MG63 (cell line): ENCODE results near the gene IL1F10. TPM values are rescaled to one million over a fixed set of nuclear protein-coding genes. Genes with fewer than 3 reads are reported as not detected.

Experiments used
- DNase-seq: peaks from one replicate; pipeline ENCODE4 v3.0.0-alpha.2; 2020
- H3K27me3 ChIP-seq: fragments of 250-450 bp; sonication (Bioruptor Pico); 2 replicates; pipeline ENCODE4 v1.5.1; 2020; ENCODE audit warnings: mild to moderate bottlenecking, moderate library complexity
- H3K36me3 ChIP-seq: fragments of 250-450 bp; sonication (Bioruptor Pico); 2 replicates; pipeline ENCODE4 v1.5.1; 2020; ENCODE audit warnings: mild to moderate bottlenecking, moderate library complexity
- H3K4me3 ChIP-seq: fragments of 250-450 bp; sonication (Bioruptor Pico); 2 replicates; pipeline ENCODE4 v1.5.1; 2020; ENCODE audit warnings: mild to moderate bottlenecking, moderate library complexity
- H3K9me3 ChIP-seq: fragments of 250-450 bp; sonication (Bioruptor Pico); 2 replicates; pipeline ENCODE4 v1.5.1; 2020; ENCODE audit warnings: mild to moderate bottlenecking, moderate library complexity
- total RNA-seq: library from RNA; depleted of rRNA; stranded (reverse); fragments of >200 nt; shearing (Covaris generic); gene quantifications from 2 replicates; pipeline ENCODE4 v1.2.3, GENCODE V29; 2014; ENCODE audit warnings: low replicate concordance

The IL1F10 gene
- total RNA-seq, 1 experiment from 2014 or later: not detected

DNA sequence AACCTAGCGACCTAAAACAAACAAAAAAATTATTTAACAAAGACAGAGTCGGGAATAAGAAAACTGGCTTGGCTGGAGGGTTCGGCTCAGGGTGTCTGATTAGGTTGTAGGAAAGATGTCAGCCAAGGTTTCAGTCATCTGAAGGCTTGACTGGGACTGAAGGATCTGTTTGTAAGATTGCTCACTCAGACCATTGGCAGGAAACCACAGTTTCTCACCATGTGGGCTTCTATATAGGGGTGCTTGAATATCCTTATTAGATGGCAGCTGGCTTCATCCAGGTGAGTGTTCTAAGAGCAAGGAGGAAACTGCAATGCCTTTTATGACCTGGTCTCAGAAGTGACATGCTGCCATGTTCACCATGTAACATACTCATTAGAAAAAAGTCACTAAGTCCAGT, 14.1 kb upstream of the IL1F10 start:
- no peaks in the 10 kb centered on the region for H3K27me3 ChIP-seq
- no peaks in the 10 kb centered on the region for H3K36me3 ChIP-seq
- DNase-seq: no peak
- no peak overlapping the region for H3K4me3 ChIP-seq
- peaks cover 8% of the 10 kb centered on the region; the same call in 1 of the 2 replicates for H3K9me3 ChIP-seq

- H3K27me3 ChIP-seq: no peaks in the 10 kb centered on the region
- H3K9me3 ChIP-seq: peaks cover 8% of the 10 kb centered on the region; the same call in 1 of the 2 replicates
- no peaks in the 10 kb centered on the region for H3K36me3 ChIP-seq
- no peak overlapping the region for H3K4me3 ChIP-seq
- no peak for DNase-seq
These were observed 13.7 kb upstream of the IL1F10 start for GRCh38 chr2:113054066-113054465.

- Histone ChIP-seq H3K9me3 (peaks cover 8% of the 10 kb centered on the region; the same call in 1 of the 2 replicates), H3K27me3 (no peaks in the 10 kb centered on the region), H3K4me3 (no peak overlapping the region), H3K36me3 (no peaks in the 10 kb centered on the region)
- no peak for DNase-seq
These were observed 11.2 kb upstream of the IL1F10 start for GRCh38 chr2:113056521-113056920.

DNA sequence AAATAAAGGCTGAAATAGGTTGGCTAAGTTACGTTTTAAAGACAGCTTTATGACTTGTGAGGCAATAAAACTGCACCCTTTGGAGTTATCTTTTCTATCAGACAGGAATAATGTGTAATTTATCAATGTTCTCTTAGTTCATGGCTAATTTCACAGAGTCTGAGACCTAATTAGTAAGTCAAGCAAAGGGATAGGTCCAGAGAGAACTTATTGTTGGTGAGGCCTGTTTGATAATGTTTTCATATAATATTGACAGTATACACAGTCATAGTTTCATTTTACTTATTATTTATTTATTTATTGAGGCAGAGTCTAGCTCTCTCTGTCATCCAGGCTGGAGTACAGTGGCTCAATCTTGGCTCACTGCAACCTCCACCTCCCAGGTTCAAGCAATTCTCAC, 10.7 kb upstream of the IL1F10 start:
- Histone ChIP-seq H3K36me3 (no peaks in the 10 kb centered on the region), H3K27me3 (no peaks in the 10 kb centered on the region), H3K4me3 (no peak overlapping the region), H3K9me3 (peaks cover 8% of the 10 kb centered on the region; the same call in 1 of the 2 replicates)
- no peak for DNase-seq

DNA sequence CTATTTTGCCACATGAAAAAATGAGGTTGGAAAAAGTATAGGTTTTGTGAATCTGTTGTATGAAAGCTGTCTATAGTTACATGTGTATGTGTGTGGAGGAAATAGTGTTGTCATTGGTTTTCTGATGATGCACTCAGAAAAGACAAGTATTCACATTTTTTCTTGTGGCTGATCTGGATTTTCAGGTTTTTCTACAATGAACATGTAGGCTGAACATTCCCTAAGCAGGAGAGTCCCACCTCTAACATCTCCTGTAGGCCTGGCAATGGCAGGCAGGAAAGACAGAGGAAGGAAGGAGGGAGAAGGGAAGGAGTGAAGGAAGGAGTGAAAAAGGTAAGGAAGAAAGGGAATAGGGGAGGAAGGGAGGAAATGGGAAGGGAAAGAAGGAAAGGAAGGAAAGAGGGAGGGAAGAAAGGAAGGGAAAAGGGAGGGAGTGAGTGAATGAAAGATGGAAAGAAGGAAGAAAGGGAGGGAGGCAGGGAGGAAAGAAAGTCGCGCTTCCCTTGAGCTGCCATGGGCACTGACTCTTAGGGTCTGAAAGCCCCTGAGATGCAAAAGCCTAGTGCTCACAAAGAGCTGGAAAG, 9.3 kb upstream of the IL1F10 start:
- Histone ChIP-seq H3K27me3 (no peaks in the 10 kb centered on the region), H3K9me3 (peaks cover 8% of the 10 kb centered on the region; the same call in 1 of the 2 replicates), H3K4me3 (no peak overlapping the region), H3K36me3 (no peaks in the 10 kb centered on the region)
- no peak for DNase-seq

DNA sequence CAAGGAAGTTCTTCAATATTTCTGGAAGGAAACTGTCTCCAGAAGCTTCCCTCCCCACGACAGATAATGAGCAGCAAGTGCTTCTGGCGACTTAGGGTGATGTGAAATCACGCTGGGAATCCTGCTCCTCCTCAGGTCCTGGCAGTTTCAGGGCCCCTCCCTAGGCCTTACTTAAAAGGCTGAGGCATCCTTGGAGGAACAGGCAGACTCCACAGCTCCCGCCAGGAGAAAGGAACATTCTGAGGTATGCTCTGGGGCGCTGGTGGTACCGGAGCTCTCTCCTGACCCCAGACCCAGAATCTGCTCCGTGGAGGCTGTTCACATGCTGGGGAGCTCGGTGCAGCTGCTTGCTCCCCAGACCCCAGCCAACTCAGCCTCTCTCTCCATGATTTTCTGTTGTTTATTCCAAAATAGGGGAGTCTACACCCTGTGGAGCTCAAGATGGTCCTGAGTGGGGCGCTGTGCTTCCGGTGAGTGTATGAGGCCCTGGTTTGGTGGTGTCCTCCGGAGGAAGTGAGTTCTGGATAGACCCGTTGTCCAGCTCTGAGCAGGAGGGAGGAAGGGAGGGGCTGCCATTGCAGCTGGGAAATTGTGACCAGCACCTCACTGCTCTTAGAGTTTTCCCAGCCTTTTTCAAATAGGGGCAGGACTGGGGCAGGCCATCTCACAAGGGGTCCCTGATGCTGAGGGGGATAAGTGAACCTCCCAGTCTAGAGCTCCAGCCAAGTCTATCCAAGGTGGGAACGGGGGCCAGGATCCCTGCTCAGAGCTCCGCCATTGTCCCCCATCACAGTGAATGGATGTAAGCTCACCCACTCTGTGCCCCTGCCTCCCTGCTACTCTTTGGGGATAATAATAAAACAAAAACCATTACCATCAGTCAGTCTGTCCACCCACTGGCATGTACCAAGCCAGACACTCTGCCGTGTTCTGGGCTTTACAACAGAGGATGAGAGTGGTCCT, 8.5 kb upstream of the IL1F10 start, which contains the start of gene IL36RN:
TSS of gene IL36RN (plus strand) at position 201 of the 963 bp plus-strand sequence. CDS start at position 442, 241 bp downstream.
- peaks cover 8% of the 10 kb centered on the region; the same call in 1 of the 2 replicates for H3K9me3 ChIP-seq
- H3K36me3 ChIP-seq: no peaks in the 10 kb centered on the region
- H3K27me3 ChIP-seq: no peaks in the 10 kb centered on the region
- H3K4me3 ChIP-seq: no peak within 1 kb of the TSS
- no peak for DNase-seq

DNA sequence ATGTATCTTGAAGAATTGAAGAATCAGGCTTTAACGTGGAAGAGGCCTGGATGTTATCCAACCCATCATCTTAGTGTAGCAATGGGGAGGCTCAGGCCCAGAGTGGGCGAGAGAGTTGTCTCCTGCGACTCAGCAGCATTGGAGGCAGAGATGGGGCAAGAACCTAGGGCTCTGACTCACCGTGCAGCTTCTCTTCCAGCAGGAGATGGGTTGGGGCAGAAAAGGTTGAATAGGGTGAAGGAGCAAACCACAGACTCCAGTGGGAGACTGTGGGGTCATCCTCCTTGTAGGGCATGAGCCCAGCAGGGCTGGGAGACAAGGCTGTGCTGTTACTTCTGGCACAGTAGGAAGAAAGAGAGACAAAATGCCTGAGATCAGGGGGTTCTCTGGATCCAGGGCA, 7.4 kb upstream of the IL1F10 start:
- DNase-seq: peak; percentile 9
- Histone ChIP-seq H3K4me3 (no peak overlapping the region), H3K27me3 (no peaks in the 10 kb centered on the region), H3K9me3 (0 out of 2 replicates have a peak, but pooled peaks cover under 1% of the 10 kb centered on the region), H3K36me3 (no peaks in the 10 kb centered on the region)

DNA sequence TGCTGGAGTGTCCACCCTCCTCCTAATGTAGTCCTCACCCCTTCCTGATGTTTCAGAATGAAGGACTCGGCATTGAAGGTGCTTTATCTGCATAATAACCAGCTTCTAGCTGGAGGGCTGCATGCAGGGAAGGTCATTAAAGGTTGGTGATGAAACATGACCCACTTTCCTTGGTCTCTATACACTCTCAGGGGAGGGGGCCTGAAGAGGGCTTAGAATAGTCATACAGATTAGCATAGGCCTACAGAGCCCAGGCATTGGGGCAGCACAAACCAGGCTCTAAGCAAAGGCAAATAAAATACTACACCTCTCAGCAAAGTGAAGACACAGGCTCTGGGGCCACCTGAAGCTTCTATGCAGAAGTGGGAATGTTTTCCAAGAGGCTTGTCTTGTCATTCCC, 7.0 kb upstream of the IL1F10 start:
- DNase-seq: no peak
- no peaks in the 10 kb centered on the region for H3K27me3 ChIP-seq
- H3K4me3 ChIP-seq: no peak overlapping the region
- no peaks in the 10 kb centered on the region for H3K9me3 ChIP-seq
- H3K36me3 ChIP-seq: no peaks in the 10 kb centered on the region

GRCh38 chr2:113061241-113061640, 6.5 kb upstream of the IL1F10 start:
- H3K4me3 ChIP-seq: no peak overlapping the region
- H3K27me3 ChIP-seq: no peaks in the 10 kb centered on the region
- H3K9me3 ChIP-seq: no peaks in the 10 kb centered on the region
- no peaks in the 10 kb centered on the region for H3K36me3 ChIP-seq
- no peak for DNase-seq

DNA sequence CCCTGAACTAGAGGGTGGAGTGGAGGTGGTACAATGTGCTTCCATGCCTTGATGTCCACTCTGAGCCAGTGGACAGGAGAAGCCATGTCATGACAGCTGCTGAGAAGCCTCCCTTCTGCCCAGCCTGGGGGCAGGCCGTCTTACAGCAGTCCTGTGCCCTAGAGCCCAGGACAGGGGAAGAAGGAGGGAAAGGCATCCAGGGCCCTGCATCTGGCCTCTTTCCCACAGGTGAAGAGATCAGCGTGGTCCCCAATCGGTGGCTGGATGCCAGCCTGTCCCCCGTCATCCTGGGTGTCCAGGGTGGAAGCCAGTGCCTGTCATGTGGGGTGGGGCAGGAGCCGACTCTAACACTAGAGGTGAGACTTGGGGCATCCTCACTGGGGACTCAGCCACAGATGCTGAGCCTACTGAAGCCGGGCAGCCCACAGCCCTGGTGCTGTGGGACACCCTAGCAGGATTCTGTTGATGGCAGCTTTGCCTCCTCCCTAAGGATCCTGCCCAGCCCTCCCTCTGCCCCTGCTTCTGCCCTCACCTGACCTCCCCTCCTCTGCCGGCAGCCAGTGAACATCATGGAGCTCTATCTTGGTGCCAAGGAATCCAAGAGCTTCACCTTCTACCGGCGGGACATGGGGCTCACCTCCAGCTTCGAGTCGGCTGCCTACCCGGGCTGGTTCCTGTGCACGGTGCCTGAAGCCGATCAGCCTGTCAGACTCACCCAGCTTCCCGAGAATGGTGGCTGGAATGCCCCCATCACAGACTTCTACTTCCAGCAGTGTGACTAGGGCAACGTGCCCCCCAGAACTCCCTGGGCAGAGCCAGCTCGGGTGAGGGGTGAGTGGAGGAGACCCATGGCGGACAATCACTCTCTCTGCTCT, 5.6 kb upstream of the IL1F10 start:
- Histone ChIP-seq H3K4me3 (no peak overlapping the region), H3K27me3 (no peaks in the 10 kb centered on the region), H3K9me3 (no peaks in the 10 kb centered on the region), H3K36me3 (no peaks in the 10 kb centered on the region)
- no peak for DNase-seq

GRCh38 chr2:113064281-113064680, 3.5 kb upstream of the IL1F10 start:
- no peaks in the 10 kb centered on the region for H3K27me3 ChIP-seq
- no peaks in the 10 kb centered on the region for H3K36me3 ChIP-seq
- H3K4me3 ChIP-seq: no peak overlapping the region
- H3K9me3 ChIP-seq: no peaks in the 10 kb centered on the region
- no peak for DNase-seq

- H3K27me3 ChIP-seq: no peaks in the 10 kb centered on the region
These were observed 2.9 kb upstream of the IL1F10 start for GRCh38 chr2:113064898-113065297.

DNA sequence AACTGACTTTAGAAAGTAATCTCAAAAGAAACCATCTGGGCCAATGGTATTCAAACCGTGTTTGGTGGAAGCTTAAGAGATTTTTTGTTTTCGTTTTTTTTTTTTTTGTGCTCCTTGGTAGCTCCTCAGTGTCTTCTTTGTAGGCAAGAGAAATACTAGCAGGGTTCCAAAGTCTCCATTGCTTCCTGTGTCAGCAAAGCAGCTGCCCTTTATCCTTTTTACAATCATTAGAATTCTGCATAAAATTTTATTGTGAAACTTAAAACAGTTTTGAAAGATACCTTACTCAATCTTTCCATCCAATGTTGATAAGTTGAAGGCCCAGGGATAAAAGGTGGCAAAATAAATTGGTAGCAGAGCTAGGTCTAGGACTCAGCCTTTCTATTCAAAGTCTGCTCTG, 479 bp downstream of the IL1F10 start:
- no peak overlapping the region for H3K4me3 ChIP-seq

More at GRCh38 chr2:113064898-113065297, 2.9 kb upstream of the IL1F10 start:
- no peak overlapping the region for H3K4me3 ChIP-seq
- H3K36me3 ChIP-seq: no peaks in the 10 kb centered on the region
- no peaks in the 10 kb centered on the region for H3K9me3 ChIP-seq
- no peak for DNase-seq

DNA sequence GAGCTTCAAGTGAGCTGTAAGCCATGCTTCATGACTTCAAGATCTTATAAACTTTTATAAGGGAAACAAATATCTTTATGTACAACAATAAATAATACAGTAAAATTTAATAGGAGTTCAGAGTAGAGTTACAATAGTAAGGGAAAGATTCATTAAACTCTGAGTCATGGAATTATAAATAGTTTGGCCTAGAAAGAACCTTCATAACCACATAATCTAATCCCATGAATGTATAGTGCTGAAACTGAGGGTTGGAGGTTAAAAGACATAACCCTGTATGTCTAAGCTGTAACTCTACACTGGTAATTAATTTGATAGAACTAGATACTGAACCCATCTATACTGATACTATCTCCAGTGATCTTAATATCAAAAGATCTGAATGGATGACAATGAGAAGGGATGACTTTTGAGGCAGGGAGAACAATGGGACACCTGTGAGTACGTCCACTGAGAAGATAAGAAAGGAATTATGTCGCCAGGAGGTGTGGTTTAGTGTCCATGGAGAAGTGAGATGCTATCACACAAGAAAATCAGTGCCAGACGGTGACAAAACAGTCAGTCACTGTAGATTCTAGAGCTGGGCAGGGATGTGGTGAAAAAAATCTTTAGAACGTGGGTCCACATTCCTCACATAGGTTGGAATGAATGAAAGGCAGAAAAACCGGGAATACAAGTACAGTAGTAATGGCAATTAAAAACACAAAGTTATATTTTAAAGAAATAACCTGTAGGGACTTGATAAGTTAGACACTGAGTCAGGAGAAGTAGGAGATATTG, 1.1 kb downstream of the IL1F10 start:
- Histone ChIP-seq H3K4me3 (no peak overlapping the region), H3K9me3 (no peaks in the 10 kb centered on the region), H3K27me3 (no peaks in the 10 kb centered on the region), H3K36me3 (no peaks in the 10 kb centered on the region)
- no peak for DNase-seq

More for the DNA sequence above, 479 bp downstream of the IL1F10 start:
- no peaks in the 10 kb centered on the region for H3K36me3 ChIP-seq
- H3K27me3 ChIP-seq: no peaks in the 10 kb centered on the region
- no peak for DNase-seq
- no peaks in the 10 kb centered on the region for H3K9me3 ChIP-seq

DNA sequence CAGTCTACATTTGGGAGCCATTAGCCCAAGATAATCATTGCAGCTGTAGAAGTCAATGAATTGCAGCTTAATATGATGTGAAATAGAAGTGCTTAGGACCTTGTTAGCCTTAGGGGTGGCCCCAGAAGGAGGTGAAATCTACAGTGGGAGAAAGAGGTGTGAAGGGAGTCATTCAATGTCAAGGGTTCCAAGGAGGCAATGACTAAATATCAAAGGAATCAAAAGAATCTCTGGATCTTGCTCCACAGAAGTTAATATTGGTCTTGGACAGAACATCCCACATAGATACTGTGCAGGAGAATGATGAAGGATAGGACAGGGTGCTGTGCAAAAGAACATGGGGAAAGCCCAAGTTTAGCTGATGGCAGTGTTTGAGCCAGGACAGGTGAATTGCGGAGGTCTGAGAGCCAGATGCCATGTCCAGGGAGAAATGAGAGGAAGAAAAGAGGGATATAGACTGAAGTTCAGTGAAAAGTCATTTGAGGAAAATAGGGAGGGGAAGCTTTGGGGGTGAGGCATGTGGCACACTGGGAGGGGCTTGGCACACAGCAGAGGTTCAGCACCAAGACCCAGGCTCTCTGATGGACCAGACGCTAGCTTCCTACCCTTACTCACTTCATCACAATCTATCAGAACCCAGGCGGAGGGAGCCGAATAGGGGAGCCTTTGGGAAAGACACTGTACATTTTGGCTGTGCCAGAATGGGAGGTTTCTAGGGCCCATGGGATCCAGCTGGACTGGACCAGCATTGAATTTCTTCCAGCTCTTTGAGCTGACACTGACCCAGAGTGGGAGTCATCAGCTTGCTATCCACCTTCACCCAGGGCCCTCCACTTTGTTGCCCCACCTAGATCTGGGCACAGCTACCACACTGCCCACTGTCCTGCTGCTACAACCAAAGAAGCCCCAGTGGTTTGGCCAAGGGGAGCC, 2.2 kb downstream of the IL1F10 start:
- no peak for DNase-seq

More for the DNA sequence above, 2.2 kb downstream of the IL1F10 start:
- Histone ChIP-seq H3K27me3 (no peaks in the 10 kb centered on the region), H3K9me3 (no peaks in the 10 kb centered on the region), H3K36me3 (no peaks in the 10 kb centered on the region), H3K4me3 (no peak overlapping the region)
